Progenitor cell of endocrine pancreas (in vitro differentiated cells): Measurements from ENCODE around the gene WBP1. TPM values are rescaled to one million over a fixed set of nuclear protein-coding genes. Genes with fewer than 3 reads are reported as not detected.

Experiments
- DNase-seq: peaks from one replicate; pipeline ENCODE4 v3.0.0; 2021; ENCODE audit warnings: low spot score; ENCODE audit not compliant: unreplicated experiment
- H3K27ac Mint-ChIP-seq: 2 replicates; pipeline ENCODE4 v1.8.0; 2021; ENCODE audit warnings: mild to moderate bottlenecking, moderate library complexity, mixed read lengths
- H3K27me3 Mint-ChIP-seq: 2 replicates; pipeline ENCODE4 v1.8.0; 2021; ENCODE audit warnings: mixed read lengths
- H3K36me3 Mint-ChIP-seq: 2 replicates; pipeline ENCODE4 v1.8.0; 2022; ENCODE audit warnings: mixed read lengths; ENCODE audit not compliant: insufficient read depth
- H3K4me1 Mint-ChIP-seq: 2 replicates; pipeline ENCODE4 v1.8.0; 2021; ENCODE audit warnings: low read depth, mixed read lengths
- H3K4me3 Mint-ChIP-seq: 2 replicates; pipeline ENCODE4 v1.8.0; 2021; ENCODE audit warnings: low read depth, mild to moderate bottlenecking, moderate library complexity, mixed read lengths
- H3K9me3 Mint-ChIP-seq: 2 replicates; pipeline ENCODE4 v1.8.0; 2021; ENCODE audit warnings: low read depth, mixed read lengths
- CTCF ChIP-seq: fragments of 200-600 bp; sonication (generic); IDR thresholded peaks from one replicate; pipeline ENCODE4 v1.5.0; 2021; ENCODE audit warnings: antibody characterized with exemption, mild to moderate bottlenecking; ENCODE audit not compliant: unreplicated experiment
- total RNA-seq: library from RNA; stranded (reverse); gene quantifications from 2 replicates; pipeline ENCODE4 v1.2.1, GENCODE V29; 2021

The WBP1 gene
- total RNA-seq, 1 donor from 2014 or later, result 140 TPM

- Mint-ChIP-seq H3K27me3 (no peaks in the 10 kb centered on the region), H3K27ac (peak overlapping the region; percentile 11), H3K4me3 (no peak overlapping the region), H3K9me3 (no peaks in the 10 kb centered on the region), H3K36me3 (peaks cover 14% of the 10 kb centered on the region), H3K4me1 (peaks cover 6% of the 10 kb centered on the region)
- peak; percentile 22 for TF ChIP-seq CTCF
- no peak for DNase-seq
Observed at GRCh38 chr2:74488643-74489481, 30.6 kb downstream of the WBP1 start.

GRCh38 chr2:74489906-74490305 is 31.7 kb downstream of the WBP1 start:
- Mint-ChIP-seq H3K9me3 (no peaks in the 10 kb centered on the region), H3K36me3 (peaks cover 18% of the 10 kb centered on the region), H3K27me3 (no peaks in the 10 kb centered on the region), H3K4me1 (peaks cover 6% of the 10 kb centered on the region), H3K4me3 (no peak overlapping the region), H3K27ac (no peak overlapping the region)
- no peak for TF ChIP-seq CTCF
- no peak for DNase-seq

GRCh38 chr2:74491648-74492544 is 33.7 kb downstream of the WBP1 start:
- Mint-ChIP-seq H3K9me3 (no peaks in the 10 kb centered on the region), H3K27me3 (peaks cover 6% of the 10 kb centered on the region), H3K4me3 (no peak overlapping the region), H3K4me1 (peaks cover 4% of the 10 kb centered on the region), H3K27ac (no peak overlapping the region), H3K36me3 (peaks cover 18% of the 10 kb centered on the region)
- TF ChIP-seq CTCF, result no peak
- DNase-seq, result no peak

GRCh38 chr2:74493546-74493945 is 35.3 kb downstream of the WBP1 start:
- Mint-ChIP-seq H3K27ac (no peak overlapping the region), H3K36me3 (peaks cover 18% of the 10 kb centered on the region), H3K4me1 (peaks cover 9% of the 10 kb centered on the region), H3K9me3 (no peaks in the 10 kb centered on the region), H3K4me3 (no peak overlapping the region), H3K27me3 (peaks cover 13% of the 10 kb centered on the region)
- DNase-seq, result no peak
- TF ChIP-seq CTCF, result no peak

GRCh38 chr2:74495440-74495839 is 37.2 kb downstream of the WBP1 start:
- Mint-ChIP-seq H3K27me3 (peaks cover 25% of the 10 kb centered on the region), H3K36me3 (peaks cover 16% of the 10 kb centered on the region), H3K9me3 (no peaks in the 10 kb centered on the region), H3K4me3 (no peak overlapping the region), H3K27ac (no peak overlapping the region), H3K4me1 (peaks cover 13% of the 10 kb centered on the region)
- no peak for DNase-seq
- TF ChIP-seq CTCF, result no peak
